HEK293 (cell line): ENCODE measurements around the gene PTPRJ.

Source experiments
- CTCF ChIA-PET: fragments of 350-600 bp; formaldehyde crosslinking; extraction: SDS; loops from one replicate; lab custom pipeline; 2021; ENCODE audit warnings: antibody characterized with exemption; lab: Yijun Ruan, JAX
- POLR2A ChIA-PET: fragments of 300-600 bp; formaldehyde crosslinking; extraction: SDS; loops from one replicate; lab custom pipeline; 2020; ENCODE audit warnings: antibody characterized with exemption, inconsistent platforms; lab: Yijun Ruan, JAX
- H3K27ac ChIP-seq: fragments of 200-500 bp; sonication (Bioruptor generic); 2 replicates; pipeline ENCODE4 v1.5.1; 2014; ENCODE audit warnings: low read depth, low read length, control low read depth, inconsistent platforms; ENCODE audit errors: extremely low read depth
- H3K36me3 ChIP-seq, 2 experiments: fragments of 200-500 bp in 1 of 2; sonication (Bioruptor generic) in 1 of 2; 1 replicate in 1 of 2; 2 replicates in 1 of 2; pipeline ENCODE4 v1.5.1; 2014 to 2017; ENCODE audit warnings: inconsistent platforms in 2 of 2, low read length in 2 of 2; ENCODE audit not compliant: control insufficient read depth in 2 of 2, insufficient read depth in 1 of 2
- H3K4me1 ChIP-seq: fragments of 200-500 bp; sonication (Bioruptor generic); 2 replicates; pipeline ENCODE4 v1.5.1; 2014; ENCODE audit warnings: mild to moderate bottlenecking, low read length, inconsistent platforms; ENCODE audit not compliant: control insufficient read depth, insufficient read depth
- H3K4me3 ChIP-seq: 2 replicates; pipeline ENCODE4 v1.5.1; 2011; ENCODE audit warnings: low read depth, mild to moderate bottlenecking, control low read depth, low read length, moderate library complexity
- H3K9me3 ChIP-seq: fragments of 200-500 bp; sonication (Bioruptor generic); 2 replicates; pipeline ENCODE4 v1.5.1; 2014; ENCODE audit warnings: low read depth, low read length, inconsistent platforms; ENCODE audit not compliant: control insufficient read depth, insufficient read depth
- GLI4 ChIP-seq: fragments of 450-650 bp; formaldehyde crosslinking; IDR thresholded peaks from 2 replicates; pipeline ENCODE4 v1.5.1; 2016; ENCODE audit warnings: missing biosample characterization, missing genetic modification characterization
- RBAK ChIP-seq: fragments of 450-650 bp; formaldehyde crosslinking; IDR thresholded peaks from 2 replicates; pipeline ENCODE4 v1.5.1; 2016; ENCODE audit warnings: missing biosample characterization, missing genetic modification characterization
- SCRT2 ChIP-seq: fragments of 450-650 bp; formaldehyde crosslinking; IDR thresholded peaks from 2 replicates; pipeline ENCODE4 v1.5.1; 2016; ENCODE audit warnings: missing biosample characterization, missing genetic modification characterization
- YY1 ChIP-seq: fragments of 450-650 bp; formaldehyde crosslinking; IDR thresholded peaks from 2 replicates; pipeline ENCODE4 v1.5.1; 2018; ENCODE audit warnings: missing biosample characterization, missing genetic modification characterization
- ZBTB17 ChIP-seq: fragments of 450-650 bp; formaldehyde crosslinking; IDR thresholded peaks from 2 replicates; pipeline ENCODE4 v1.5.1; 2016; ENCODE audit warnings: missing biosample characterization, missing genetic modification characterization
- ZNF121 ChIP-seq: fragments of 450-650 bp; formaldehyde crosslinking; IDR thresholded peaks from 2 replicates; pipeline ENCODE4 v1.5.1; 2016; ENCODE audit warnings: missing biosample characterization, missing genetic modification characterization
- ZNF23 ChIP-seq: fragments of 450-650 bp; formaldehyde crosslinking; IDR thresholded peaks from 2 replicates; pipeline ENCODE4 v1.5.1; 2016; ENCODE audit warnings: missing biosample characterization, missing genetic modification characterization, borderline replicate concordance
- ZNF302 ChIP-seq: fragments of 450-650 bp; formaldehyde crosslinking; IDR thresholded peaks from 2 replicates; pipeline ENCODE4 v1.5.1; 2016; ENCODE audit warnings: missing biosample characterization, missing genetic modification characterization, low read depth
- ZNF394 ChIP-seq: fragments of 450-650 bp; formaldehyde crosslinking; IDR thresholded peaks from 2 replicates; pipeline ENCODE4 v1.5.1; 2016; ENCODE audit warnings: missing biosample characterization, missing genetic modification characterization, mild to moderate bottlenecking, moderate library complexity, borderline replicate concordance
- ZNF585B ChIP-seq: fragments of 450-650 bp; formaldehyde crosslinking; IDR thresholded peaks from 2 replicates; pipeline ENCODE4 v1.5.1; 2016; ENCODE audit warnings: missing biosample characterization, missing genetic modification characterization
- ZNF791 ChIP-seq: fragments of 450-650 bp; formaldehyde crosslinking; IDR thresholded peaks from 2 replicates; pipeline ENCODE4 v1.5.1; 2016; ENCODE audit warnings: missing biosample characterization, missing genetic modification characterization
- ZNF792 ChIP-seq: fragments of 450-650 bp; formaldehyde crosslinking; IDR thresholded peaks from 2 replicates; pipeline ENCODE4 v1.5.1; 2016; ENCODE audit warnings: missing biosample characterization, missing genetic modification characterization
- TF ChIP-seq, protein P1 (sequence below): fragments of 450-650 bp; formaldehyde crosslinking; IDR thresholded peaks from 2 replicates; pipeline ENCODE4 v1.5.1; 2017; ENCODE audit warnings: missing biosample characterization, missing genetic modification characterization
- TF ChIP-seq, protein P2 (sequence below): fragments of 450-650 bp; formaldehyde crosslinking; IDR thresholded peaks from 2 replicates; pipeline ENCODE4 v1.5.1; 2016; ENCODE audit warnings: missing biosample characterization, missing genetic modification characterization
- TF ChIP-seq, protein P3 (sequence below): fragments of 450-650 bp; formaldehyde crosslinking; IDR thresholded peaks from 2 replicates; pipeline ENCODE4 v1.5.1; 2016; ENCODE audit warnings: missing biosample characterization, missing genetic modification characterization
- TF ChIP-seq, protein P4 (sequence below): fragments of 450-650 bp; formaldehyde crosslinking; IDR thresholded peaks from 2 replicates; pipeline ENCODE4 v1.5.1; 2016; ENCODE audit warnings: missing biosample characterization, missing genetic modification characterization

Gene PTPRJ

DNA sequence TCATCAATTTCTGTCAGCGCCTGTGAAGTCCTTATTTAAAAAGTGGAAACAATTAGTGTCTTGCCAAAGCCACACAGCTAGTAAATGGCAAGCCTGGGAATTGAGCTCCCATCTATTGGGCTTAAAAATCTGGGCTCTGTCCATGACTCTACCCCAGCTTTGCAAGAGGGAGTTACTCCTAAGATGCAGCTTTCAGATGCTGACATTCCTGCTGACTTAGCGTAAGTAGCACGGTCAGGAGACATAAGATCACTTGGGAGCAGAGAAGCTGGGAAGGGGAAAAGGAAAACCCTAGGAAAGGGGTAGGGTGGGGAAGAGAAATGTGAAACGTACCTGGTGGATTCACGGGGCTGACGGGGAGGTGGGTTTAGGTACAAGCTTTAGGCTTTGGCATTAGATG is 200.3 kb downstream of the PTPRJ start:
- H3K27ac ChIP-seq: no peak overlapping the region
- no peaks in the 10 kb centered on the region for H3K36me3 ChIP-seq
- POLR2A ChIA-PET: no interaction called here
- no peaks in the 10 kb centered on the region for H3K4me1 ChIP-seq
- no peaks in the 10 kb centered on the region for H3K9me3 ChIP-seq
- TF ChIP-seq ZBTB17 (tag by site-specific recombination): no peak
- no peak for TF ChIP-seq GLI4 (tag by site-specific recombination)
- no peak for TF ChIP-seq YY1
- TF ChIP-seq SCRT2 (tag by site-specific recombination): no peak
- no peak overlapping the region for H3K4me3 ChIP-seq
- CTCF ChIA-PET: no interaction called here

DNA sequence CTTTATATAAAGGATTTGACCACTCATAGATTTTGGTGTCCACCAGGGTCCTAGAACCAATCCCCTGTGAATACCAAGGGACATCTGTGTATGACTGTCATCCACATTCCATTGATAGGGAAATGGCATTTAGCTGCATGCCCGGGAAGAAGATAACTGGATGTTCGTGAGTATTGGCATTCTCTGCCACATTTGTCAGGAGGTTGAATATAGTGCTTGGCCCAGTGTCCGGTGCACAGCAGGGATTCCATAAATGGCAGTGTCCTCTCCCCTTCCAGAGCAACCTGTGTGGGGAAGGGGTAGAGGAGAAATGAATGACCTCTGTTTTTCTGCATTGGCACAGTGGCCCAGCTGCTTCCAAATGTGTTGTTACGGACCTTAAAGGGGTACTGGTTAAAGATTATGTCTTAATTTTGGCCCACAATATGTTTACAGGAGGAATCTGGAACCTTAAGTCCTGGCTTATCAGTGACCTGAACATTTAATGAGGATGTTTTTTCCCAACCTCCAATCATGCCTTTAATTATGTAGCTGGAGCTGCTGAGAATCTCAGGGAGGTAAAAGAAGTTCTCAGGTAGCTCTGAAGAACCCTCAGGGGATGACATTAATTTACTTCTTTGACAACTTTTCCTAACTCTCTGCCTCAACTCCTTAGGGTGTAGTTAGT is 202.6 kb downstream of the PTPRJ start:
- H3K4me3 ChIP-seq: no peak overlapping the region
- H3K27ac ChIP-seq: no peak overlapping the region
- ChIA-PET POLR2A (no interaction called here), CTCF (interaction anchor here (0.6 to 2.1 kb wide), 4 partner anchors 9 to 1619 kb away, joined by 4 to 7 read pairs (median 5); no protein-coding TSS in a partner anchor)
- H3K4me1 ChIP-seq: no peaks in the 10 kb centered on the region
- H3K9me3 ChIP-seq: no peaks in the 10 kb centered on the region
- H3K36me3 ChIP-seq: no peaks in the 10 kb centered on the region
- TF ChIP-seq ZNF394 (tag by site-specific recombination) (no peak), ZNF302 (tag by site-specific recombination) (no peak), ZNF121 (tag by site-specific recombination) (no peak), ZNF791 (tag by site-specific recombination) (no peak), ZNF23 (tag by site-specific recombination) (no peak), ZNF585B (tag by site-specific recombination) (no peak), ZNF792 (no peak), RBAK (tag by site-specific recombination) (no peak)
- TF ChIP-seq, protein P1, sequence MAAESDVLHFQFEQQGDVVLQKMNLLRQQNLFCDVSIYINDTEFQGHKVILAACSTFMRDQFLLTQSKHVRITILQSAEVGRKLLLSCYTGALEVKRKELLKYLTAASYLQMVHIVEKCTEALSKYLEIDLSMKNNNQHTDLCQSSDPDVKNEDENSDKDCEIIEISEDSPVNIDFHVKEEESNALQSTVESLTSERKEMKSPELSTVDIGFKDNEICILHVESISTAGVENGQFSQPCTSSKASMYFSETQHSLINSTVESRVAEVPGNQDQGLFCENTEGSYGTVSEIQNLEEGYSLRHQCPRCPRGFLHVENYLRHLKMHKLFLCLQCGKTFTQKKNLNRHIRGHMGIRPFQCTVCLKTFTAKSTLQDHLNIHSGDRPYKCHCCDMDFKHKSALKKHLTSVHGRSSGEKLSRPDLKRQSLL (tag by site-specific recombination): no peak
- TF ChIP-seq, protein P2, sequence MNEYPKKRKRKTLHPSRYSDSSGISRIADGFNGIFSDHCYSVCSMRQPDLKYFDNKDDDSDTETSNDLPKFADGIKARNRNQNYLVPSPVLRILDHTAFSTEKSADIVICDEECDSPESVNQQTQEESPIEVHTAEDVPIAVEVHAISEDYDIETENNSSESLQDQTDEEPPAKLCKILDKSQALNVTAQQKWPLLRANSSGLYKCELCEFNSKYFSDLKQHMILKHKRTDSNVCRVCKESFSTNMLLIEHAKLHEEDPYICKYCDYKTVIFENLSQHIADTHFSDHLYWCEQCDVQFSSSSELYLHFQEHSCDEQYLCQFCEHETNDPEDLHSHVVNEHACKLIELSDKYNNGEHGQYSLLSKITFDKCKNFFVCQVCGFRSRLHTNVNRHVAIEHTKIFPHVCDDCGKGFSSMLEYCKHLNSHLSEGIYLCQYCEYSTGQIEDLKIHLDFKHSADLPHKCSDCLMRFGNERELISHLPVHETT: no peak
- TF ChIP-seq, protein P3, sequence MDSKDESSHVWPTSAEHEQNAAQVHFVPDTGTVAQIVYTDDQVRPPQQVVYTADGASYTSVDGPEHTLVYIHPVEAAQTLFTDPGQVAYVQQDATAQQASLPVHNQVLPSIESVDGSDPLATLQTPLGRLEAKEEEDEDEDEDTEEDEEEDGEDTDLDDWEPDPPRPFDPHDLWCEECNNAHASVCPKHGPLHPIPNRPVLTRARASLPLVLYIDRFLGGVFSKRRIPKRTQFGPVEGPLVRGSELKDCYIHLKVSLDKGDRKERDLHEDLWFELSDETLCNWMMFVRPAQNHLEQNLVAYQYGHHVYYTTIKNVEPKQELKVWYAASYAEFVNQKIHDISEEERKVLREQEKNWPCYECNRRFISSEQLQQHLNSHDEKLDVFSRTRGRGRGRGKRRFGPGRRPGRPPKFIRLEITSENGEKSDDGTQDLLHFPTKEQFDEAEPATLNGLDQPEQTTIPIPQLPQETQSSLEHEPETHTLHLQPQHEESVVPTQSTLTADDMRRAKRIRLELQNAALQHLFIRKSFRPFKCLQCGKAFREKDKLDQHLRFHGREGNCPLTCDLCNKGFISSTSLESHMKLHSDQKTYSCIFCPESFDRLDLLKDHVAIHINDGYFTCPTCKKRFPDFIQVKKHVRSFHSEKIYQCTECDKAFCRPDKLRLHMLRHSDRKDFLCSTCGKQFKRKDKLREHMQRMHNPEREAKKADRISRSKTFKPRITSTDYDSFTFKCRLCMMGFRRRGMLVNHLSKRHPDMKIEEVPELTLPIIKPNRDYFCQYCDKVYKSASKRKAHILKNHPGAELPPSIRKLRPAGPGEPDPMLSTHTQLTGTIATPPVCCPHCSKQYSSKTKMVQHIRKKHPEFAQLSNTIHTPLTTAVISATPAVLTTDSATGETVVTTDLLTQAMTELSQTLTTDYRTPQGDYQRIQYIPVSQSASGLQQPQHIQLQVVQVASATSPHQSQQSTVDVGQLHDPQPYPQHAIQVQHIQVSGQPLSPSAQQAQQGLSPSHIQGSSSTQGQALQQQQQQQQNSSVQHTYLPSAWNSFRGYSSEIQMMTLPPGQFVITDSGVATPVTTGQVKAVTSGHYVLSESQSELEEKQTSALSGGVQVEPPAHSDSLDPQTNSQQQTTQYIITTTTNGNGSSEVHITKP (tag by site-specific recombination): no peak
- TF ChIP-seq, protein P4, sequence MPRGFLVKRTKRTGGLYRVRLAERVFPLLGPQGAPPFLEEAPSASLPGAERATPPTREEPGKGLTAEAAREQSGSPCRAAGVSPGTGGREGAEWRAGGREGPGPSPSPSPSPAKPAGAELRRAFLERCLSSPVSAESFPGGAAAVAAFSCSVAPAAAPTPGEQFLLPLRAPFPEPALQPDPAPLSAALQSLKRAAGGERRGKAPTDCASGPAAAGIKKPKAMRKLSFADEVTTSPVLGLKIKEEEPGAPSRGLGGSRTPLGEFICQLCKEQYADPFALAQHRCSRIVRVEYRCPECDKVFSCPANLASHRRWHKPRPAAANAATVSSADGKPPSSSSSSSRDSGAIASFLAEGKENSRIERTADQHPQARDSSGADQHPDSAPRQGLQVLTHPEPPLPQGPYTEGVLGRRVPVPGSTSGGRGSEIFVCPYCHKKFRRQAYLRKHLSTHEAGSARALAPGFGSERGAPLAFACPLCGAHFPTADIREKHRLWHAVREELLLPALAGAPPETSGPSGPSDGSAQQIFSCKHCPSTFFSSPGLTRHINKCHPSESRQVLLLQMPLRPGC (tag by site-specific recombination): no peak
